ENCODE data around the gene HBS1L. TPM values are rescaled to one million over a fixed set of nuclear protein-coding genes. Genes with fewer than 3 reads are reported as not detected.

Gene HBS1L
- 114 and 178 TPM in 2 replicates for total RNA-seq

GRCh38 chr6:135054569-135055498, at the start of gene HBS1L:
TSS of gene HBS1L (minus strand) at chr6:135054822. CDS start at chr6:135054691, 131 bp downstream.

GRCh38 chr6:134949927-134950326, 104.7 kb downstream of the HBS1L start, which contains the start of gene ALDH8A1:
TSS of gene ALDH8A1 (minus strand) at chr6:134950101. CDS start at chr6:134950053, 48 bp downstream.

Other genes with a start within 250 kb of the HBS1L start
- gene ALDH8A1, start 104.7 kb downstream of the HBS1L start, total RNA-seq, result 0.30 and 3.8 TPM in 2 replicates
- 0.89 and 4.0 TPM in 2 replicates for gene MYB, start 126.5 kb upstream of the HBS1L start, total RNA-seq